C4-2B (cell line): ENCODE data around the gene HYAL2.

Source experiments
- H3K27ac ChIP-seq: fragments of 450-650 bp; 2 replicates; pipeline ENCODE4 v1.5.1; 2017
- ZFX ChIP-seq: fragments of 450-650 bp; IDR thresholded peaks from 2 replicates; pipeline ENCODE4 v1.6.1; 2017
- TF ChIP-seq, protein P1 (sequence below): fragments of 450-650 bp; conservative IDR thresholded peaks from 2 replicates; pipeline ENCODE4 v1.5.1; 2017; ENCODE audit warnings: mild to moderate bottlenecking

HYAL2 gene

GRCh38 chr3:50325497-50326181 is 3.1 kb upstream of the HYAL2 start:
- no peak overlapping the region for H3K27ac ChIP-seq
- no peak for TF ChIP-seq ZFX
- TF ChIP-seq, protein P1, sequence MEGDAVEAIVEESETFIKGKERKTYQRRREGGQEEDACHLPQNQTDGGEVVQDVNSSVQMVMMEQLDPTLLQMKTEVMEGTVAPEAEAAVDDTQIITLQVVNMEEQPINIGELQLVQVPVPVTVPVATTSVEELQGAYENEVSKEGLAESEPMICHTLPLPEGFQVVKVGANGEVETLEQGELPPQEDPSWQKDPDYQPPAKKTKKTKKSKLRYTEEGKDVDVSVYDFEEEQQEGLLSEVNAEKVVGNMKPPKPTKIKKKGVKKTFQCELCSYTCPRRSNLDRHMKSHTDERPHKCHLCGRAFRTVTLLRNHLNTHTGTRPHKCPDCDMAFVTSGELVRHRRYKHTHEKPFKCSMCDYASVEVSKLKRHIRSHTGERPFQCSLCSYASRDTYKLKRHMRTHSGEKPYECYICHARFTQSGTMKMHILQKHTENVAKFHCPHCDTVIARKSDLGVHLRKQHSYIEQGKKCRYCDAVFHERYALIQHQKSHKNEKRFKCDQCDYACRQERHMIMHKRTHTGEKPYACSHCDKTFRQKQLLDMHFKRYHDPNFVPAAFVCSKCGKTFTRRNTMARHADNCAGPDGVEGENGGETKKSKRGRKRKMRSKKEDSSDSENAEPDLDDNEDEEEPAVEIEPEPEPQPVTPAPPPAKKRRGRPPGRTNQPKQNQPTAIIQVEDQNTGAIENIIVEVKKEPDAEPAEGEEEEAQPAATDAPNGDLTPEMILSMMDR, result no peak

GRCh38 chr3:50325113-50325480 is 2.6 kb upstream of the HYAL2 start:
- H3K27ac ChIP-seq, result no peak overlapping the region
- TF ChIP-seq, protein P1, result no peak
- TF ChIP-seq ZFX, result no peak

GRCh38 chr3:50324351-50325112 is 2.0 kb upstream of the HYAL2 start:
- no peak for TF ChIP-seq ZFX
- TF ChIP-seq, protein P1, result peak; percentile 87
- no peak overlapping the region for H3K27ac ChIP-seq

- no peak for TF ChIP-seq ZFX
- TF ChIP-seq, protein P1, result no peak
Measured at GRCh38 chr3:50323614-50324199, 1.2 kb upstream of the HYAL2 start.

DNA sequence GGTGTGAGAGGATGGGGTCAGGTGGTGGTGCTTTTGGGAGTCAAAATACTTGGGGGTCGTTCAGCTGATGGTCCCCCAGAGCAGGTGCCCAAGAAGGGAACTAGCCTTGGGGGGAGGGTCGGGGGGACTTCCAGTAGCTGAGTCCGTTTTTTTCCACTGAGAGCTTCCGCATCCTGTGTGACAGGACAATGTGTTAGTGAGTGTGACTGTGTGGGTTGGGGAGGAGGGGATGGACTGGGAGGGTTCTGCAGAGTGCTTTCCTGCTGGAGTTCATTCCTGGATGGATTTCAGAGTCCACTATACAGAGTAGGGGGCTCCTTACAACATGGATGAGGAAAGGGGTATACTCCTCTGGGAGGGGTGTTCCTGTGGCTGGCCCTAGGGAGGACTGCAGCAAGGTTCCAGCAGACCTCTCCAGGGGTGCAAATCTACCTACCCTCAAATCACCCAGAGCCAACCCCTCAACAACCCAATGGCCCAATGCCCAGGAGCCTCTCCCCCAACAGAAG is 601 bp upstream of the HYAL2 start:
- no peak for TF ChIP-seq ZFX
- TF ChIP-seq, protein P1, result no peak
- no peak overlapping the region for H3K27ac ChIP-seq

More at GRCh38 chr3:50323614-50324199, 1.2 kb upstream of the HYAL2 start:
- no peak overlapping the region for H3K27ac ChIP-seq

DNA sequence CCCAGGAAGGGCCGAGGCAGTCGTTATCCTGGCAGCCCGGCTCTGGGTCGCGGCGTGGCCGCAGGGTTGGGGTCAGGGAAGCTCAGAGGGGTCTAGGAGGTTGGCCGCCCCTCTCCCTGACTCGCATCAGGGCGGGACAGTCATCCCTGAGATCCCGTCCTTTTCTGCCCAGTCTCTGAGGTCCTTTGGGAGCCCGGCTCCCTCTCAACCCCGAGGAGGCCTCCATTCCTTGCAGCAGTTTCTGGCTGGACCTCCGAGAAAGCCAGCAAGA is 495 bp downstream of the HYAL2 start:
- peak overlapping the region; percentile 90 for H3K27ac ChIP-seq
- TF ChIP-seq ZFX, result no peak
- TF ChIP-seq, protein P1, result no peak
